ENCODE measurements around the gene MYOCOS. TPM values are rescaled to one million over a fixed set of nuclear protein-coding genes. Genes with fewer than 3 reads are reported as not detected.

Gene MYOCOS
- total RNA-seq, 1 donor from 2014 or later, result not detected

DNA sequence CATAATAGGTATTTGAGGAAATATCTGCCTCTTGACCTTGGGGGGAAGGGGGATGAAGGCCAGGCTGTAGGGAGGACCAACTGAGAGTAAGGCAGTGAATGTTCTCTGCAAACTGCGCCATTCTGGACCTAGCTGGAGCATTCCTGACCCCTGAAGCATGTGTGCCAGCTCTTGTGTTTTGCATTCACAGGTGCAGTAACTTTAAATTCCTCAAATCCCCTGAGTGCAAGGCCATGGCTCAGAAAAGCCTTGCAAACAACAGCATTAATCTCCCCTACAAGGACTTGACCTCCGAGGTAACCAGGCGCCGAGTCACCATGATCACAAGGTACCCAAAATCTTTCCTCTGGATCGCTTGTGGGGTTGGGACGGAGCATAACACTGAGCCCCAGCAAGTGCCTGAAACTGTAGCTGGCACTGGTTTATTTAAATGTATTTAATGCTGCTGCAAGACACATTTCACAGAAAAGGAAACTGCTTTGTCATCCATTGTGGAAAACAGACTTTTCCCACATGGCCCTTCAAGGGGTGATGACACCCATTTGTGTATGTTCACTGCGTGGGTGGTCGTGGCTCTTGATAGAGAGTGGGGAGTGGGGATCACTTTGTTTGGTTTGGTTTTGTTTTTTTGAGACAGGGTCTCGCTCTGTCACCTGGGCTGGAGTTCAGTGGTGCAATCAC, 1.7 kb downstream of the MYOCOS start:
- no peak for ATAC-seq
- no peak for DNase-seq (ENCODE audit: low spot score)

DNA sequence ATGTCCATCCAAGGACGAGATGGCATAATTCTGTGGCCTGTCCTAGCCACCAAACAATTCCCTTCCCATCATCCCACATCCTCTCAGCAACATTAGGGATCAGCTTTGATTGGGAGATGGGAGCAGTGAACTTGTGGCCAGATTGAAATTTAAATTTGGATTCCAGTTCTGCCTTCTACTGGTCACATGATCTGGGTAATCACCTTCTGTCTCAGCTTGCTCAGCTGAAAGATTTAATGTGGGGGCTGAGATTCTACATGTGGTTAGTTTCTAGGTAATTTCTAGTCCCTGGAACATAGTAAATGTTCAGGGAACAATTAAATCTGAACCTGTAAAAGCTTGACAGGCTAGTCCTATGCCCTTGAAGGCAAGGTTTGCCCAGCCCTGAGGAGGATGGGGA, 3.2 kb downstream of the MYOCOS start:
- DNase-seq (ENCODE audit: low spot score), result no peak
- ATAC-seq, result no peak

GRCh38 chr1:171627020-171627419, 5.0 kb downstream of the MYOCOS start:
- DNase-seq (ENCODE audit: low spot score), result no peak
- ATAC-seq, result no peak

DNA sequence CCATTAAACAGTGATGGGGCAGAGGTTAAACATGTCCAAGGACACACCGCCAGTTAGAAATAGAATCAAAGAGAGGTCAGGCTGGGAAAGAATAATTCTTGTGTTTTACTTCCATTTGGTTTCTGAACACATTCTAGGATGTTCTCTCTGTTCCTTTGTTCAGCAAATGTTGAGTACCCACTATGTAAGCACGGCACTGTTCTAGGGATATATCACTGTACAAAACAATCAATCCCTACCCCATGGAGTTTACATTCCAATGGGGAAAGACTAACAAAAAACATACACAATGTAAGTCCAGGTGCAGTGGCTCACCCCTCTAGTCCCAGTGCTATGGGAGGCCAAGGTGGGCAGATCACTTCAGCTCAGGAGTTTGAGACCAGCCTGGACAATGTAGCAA, 6.2 kb downstream of the MYOCOS start:
- ATAC-seq, result no peak
- no peak for DNase-seq (ENCODE audit: low spot score)

- no peak for ATAC-seq
- no peak for DNase-seq (ENCODE audit: low spot score)
Observed at GRCh38 chr1:171635661-171636060, 13.6 kb downstream of the MYOCOS start.

DNA sequence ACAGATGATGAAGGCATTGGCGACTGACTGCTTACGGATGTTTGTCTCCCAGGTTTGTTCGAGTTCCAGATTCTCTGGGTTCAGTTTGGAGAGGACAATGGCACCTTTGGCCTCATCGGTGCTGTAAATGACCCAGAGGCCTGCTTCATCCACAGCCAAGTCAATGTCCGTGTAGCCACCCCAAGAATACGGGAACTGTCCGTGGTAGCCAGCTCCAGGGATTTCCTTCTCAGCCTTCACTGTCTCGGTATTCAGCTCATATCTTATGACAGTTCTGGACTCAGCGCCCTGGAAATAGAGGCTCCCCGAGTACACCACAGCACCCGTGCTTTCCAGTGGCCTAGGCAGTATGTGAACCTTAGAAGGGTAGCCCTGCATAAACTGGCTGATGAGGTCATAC, 14.1 kb downstream of the MYOCOS start:
- ATAC-seq, result no peak
- no peak for DNase-seq (ENCODE audit: low spot score)

GRCh38 chr1:171637928-171638576, 16.0 kb downstream of the MYOCOS start:
- DNase-seq (ENCODE audit: low spot score) (no peak), ATAC-seq (no peak)

DNA sequence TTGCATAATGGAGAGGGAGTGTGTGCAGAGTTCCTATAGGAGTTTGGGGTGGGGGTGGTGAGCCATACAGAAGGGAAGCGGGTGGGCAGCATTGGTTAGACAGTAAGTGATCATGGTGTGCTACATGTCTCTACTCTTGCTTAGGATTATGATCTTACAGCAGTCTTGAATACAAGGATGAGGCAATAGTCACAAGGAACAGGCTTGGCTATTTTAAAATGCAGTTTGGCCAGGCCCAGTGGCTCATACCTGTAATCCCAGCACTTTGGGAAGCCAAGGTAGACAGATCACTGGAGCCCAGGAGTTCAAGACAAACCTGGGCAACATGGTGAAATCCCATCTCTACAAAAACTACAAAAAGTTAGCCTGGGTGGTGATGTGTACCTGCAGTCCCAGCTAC, 18.2 kb downstream of the MYOCOS start:
- DNase-seq (ENCODE audit: low spot score) (no peak), ATAC-seq (no peak)

DNA sequence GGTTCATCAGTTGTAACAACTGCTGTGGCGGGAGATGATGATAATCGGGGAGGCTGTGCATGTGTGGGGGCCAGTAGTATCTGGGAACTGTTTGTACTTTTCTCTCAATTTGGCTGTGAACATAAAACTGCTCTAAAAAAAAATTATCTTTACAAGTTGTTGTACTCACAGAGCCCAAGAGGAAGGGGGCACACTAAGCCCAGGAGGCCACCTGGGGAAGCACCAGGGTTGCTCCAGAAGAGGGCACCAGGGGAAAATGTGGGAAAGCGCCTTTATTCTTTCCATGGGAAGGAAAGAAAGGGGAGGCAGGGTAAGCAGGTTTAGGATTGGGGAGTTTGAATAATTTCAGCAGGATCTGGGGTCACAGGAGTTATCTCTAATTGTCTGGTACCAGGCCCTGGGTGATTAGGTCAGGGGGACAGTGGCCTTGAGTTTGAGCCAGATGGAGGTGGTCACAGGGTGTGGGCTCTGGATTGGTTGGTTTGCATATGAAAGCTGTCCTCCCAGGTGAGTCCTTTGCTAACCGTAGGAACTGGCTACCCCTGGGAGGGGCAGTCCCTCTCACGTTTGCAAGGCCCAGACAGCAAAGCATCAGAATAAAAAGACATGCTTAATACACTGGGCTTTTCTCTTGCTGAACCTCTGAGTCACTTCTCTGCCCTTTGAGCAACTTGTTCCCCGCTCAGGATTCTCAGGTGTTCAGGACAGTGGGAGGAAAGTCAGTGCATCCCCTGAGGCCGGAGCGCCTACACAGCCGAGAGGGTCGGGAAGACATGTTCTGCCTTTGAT, 19.2 kb downstream of the MYOCOS start:
- no peak for DNase-seq (ENCODE audit: low spot score)
- no peak for ATAC-seq

- ATAC-seq, result no peak
- DNase-seq (ENCODE audit: low spot score), result no peak
Observed at GRCh38 chr1:171642197-171642596, 20.2 kb downstream of the MYOCOS start.

DNA sequence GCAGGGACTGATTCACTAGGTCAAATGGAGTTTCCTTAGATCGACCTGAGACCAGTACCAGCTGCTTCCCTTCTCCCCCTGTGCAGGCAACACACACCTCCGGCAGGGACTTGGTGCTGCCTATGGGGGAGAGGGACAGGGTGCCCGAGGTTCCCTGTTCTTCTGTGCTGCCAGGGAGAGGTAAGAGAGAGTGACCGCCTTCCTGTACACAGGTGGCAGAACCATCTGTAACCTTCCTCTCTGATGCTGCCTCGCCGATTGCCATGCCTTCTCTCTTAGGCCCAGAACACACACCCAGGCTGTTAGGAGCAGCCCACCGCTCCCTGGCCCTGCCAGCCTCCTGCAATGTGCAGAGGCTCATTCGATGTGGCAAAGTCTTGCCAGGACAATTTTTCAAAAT, 21.1 kb downstream of the MYOCOS start:
- DNase-seq (ENCODE audit: low spot score) (no peak), ATAC-seq (no peak)

- DNase-seq (ENCODE audit: low spot score), result peak; percentile 86
- peak; percentile 92 for ATAC-seq
Observed at GRCh38 chr1:171644805-171645483, 22.9 kb downstream of the MYOCOS start.

DNA sequence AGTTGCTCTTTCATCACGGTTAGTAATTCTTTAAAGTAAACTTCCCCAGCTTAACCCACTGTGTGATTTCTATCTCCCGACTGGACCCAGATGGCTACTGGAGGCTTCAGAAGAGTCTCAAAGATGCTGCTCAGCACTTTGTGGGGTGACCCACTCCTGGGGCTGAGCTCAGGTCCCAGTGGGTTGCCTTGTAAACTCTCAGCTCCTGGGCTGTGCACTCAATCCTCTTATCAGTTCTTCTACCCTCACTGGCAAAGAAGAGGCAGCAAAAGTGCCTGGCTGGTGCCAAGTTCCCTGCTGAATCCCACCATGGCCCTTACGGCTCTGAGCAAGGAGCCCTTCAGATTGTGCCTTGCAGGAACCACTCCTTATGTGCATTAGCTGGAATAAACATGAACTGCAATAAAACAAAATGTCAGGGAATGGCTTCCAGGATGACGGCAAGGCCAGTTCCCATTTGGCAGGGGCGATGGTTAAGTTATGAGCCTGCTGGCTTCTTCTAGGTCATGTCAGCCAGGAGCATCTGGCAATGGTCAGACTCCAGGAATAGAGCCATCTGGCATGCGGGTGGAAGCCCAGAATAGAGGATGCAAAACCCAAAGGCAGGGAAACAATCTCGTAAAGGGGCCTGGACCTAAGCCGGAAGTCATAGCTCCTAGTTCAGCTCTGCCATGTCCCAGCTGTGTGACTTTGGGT, 23.7 kb downstream of the MYOCOS start:
- ATAC-seq (peak; percentile 81), DNase-seq (ENCODE audit: low spot score) (peak; percentile 87)

- ATAC-seq, result no peak
- DNase-seq (ENCODE audit: low spot score), result no peak
Observed at GRCh38 chr1:171646249-171646560, 24.2 kb downstream of the MYOCOS start.

DNA sequence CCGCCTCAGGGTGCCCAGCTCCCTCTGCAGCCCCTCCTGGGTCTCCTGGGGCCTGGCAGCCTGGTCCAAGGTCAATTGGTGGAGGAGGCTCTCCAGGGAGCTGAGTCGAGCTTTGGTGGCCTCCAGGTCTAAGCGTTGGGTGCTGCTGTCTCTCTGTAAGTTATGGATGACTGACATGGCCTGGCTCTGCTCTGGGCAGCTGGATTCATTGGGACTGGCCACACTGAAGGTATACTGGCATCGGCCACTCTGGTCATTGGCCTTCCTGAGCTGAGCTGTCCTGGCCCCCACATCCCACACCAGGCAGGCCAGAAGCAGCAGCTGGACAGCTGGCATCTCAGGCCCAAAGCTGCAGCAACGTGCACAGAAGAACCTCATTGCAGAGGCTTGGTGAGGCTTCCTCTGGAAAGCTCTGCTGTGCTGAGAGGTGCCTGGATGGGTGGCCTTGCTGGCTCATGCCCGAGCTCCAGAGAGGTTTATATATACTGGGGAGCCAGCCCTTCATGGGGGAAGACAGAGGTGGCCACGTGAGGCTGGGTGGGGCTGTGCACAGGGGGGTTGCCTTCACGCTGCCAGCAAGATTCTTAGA, 30.3 kb downstream of the MYOCOS start, which contains the start of gene MYOC:
TSS of gene MYOC (minus strand) at position 455 of the 589 bp plus-strand sequence. CDS start at position 378, 77 bp downstream.
- ATAC-seq, result no peak
- DNase-seq (ENCODE audit: low spot score), result no peak

DNA sequence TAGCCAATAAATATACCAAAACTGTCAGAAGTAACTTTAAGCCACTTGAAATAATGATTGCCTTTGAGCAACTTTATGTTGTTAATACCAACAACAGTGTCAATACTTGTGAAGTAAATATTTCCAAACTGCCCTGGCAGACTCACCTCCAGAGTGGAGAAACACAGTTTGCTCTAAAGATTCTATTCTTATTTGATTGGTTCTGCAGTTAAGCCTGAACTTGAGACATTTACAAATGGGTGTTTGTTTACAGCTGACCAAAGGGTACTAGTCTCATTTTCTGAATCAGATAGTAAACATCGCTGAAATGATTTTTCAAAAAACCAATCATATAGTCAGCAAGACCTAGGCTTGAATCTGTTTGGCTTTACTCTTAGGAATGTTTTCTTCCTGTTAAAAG, 31.8 kb downstream of the MYOCOS start:
- peak; percentile 53 for DNase-seq (ENCODE audit: low spot score)
- peak; percentile 77 for ATAC-seq

GRCh38 chr1:171654201-171654941, 32.3 kb downstream of the MYOCOS start:
- DNase-seq (ENCODE audit: low spot score) (peak; percentile 74), ATAC-seq (peak; percentile 83)

DNA sequence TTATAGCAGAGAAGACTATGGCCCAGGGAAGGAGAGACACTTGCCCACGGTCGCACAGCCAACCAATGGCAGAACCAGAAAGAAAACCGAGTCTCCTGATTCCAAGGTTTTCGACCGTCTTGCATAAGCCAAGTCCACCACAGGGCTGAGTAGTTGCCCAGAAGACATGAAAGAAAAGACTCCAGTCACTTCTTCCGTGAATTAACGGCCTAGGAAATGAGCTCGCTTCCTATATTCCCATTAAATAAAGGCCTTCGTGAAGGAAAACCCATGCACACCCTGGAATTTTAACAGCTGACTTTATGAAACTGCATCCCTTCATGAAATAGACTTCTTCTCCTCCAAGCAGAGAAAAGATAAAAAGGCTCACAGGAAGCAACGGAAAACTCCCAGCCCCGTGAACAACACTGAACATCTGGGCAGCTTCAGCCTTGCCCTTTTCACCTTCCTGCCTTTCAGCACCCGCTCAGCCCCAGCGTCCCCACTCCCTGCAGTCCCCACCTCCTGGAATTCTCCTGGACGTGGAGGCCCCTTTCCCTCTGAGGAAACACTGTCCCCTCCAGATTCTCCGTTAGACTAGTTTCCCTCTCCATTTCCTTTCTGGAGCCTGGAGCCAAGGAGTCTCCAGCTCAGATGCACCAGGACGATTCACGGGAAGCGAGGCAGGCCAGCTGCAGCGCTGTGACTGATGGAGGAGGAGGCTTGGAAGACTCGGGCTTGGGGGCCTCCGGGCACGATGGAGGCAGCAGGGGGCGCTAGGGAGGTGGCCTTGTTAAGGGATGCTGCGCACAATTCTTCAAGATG, 33.1 kb downstream of the MYOCOS start:
- DNase-seq (ENCODE audit: low spot score), result peak; percentile 49
- peak; percentile 6 for ATAC-seq

- ATAC-seq (no peak), DNase-seq (ENCODE audit: low spot score) (no peak)
Observed at GRCh38 chr1:171655746-171656116, 33.7 kb downstream of the MYOCOS start.

Measured in left lobe of liver (tissue), 2 donors.